Measurements from ENCODE around the gene KCNK7.

KCNK7 gene, protein sequence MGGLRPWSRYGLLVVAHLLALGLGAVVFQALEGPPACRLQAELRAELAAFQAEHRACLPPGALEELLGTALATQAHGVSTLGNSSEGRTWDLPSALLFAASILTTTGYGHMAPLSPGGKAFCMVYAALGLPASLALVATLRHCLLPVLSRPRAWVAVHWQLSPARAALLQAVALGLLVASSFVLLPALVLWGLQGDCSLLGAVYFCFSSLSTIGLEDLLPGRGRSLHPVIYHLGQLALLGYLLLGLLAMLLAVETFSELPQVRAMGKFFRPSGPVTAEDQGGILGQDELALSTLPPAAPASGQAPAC

DNA sequence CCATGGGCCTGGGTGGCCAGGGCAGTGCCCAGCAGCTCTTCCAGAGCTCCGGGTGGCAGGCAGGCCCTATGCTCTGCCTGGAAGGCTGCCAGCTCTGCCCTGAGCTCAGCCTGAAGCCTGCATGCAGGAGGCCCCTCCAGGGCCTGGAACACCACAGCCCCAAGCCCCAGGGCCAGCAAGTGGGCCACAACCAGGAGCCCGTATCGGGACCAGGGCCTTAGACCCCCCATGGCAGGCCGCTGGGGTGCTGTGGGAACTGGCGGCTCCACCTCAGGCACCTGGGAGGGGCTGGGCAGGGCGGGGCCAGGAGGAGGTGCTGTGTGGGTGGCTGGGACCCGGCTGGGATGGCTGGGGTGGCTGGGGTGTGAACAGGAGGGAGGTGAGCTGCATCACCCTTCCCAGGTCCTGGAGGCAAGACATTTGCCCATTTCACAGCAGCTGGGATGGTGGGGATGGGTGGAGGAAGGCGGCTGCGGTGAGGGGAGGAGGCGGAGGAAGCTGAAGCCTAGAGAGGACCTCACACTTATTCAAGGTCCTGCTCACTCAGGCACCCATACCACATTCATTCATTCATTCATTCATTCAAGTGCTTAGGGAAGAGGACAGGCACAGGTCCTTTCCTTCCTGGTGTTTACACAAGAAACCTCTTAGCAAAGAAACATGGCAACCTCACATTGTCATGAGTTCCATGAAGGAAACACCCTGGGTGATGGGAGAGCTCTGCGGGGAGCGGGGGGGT lies at the start of gene KCNK7:
TSS of gene KCNK7 (minus strand) at position 258 of the 739 bp plus-strand sequence. CDS start at position 230, 28 bp downstream.
- H3K4me3 ChIP-seq (ENCODE audit: low read length) = no peak within 1 kb of the TSS
- no peak for TF ChIP-seq ZNF274 (IDR thresholded peaks at IDR 0.05; ENCODE audit: low read depth, low read length)

DNA sequence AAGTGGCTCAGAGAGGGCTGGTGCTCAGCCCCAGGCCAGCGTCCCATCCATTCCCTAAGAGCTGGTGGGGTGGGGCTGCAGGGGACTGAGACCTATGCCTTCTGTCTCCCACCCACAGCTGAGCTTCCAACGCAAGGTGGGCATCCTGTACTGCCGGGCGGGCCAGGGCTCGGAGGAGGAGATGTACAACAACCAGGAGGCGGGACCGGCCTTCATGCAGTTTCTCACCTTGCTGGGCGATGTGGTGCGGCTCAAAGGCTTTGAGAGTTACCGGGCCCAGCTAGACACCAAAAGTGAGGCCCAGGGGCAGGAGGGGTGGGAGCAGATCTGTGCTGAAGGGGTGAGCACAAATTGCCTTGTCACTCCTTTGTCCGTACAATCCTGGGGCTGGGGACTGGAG lies 49.2 kb upstream of the KCNK7 start:
- H3K4me3 ChIP-seq (ENCODE audit: low read length) = no peak overlapping the region
- no peak for TF ChIP-seq ZNF274 (IDR thresholded peaks at IDR 0.05; ENCODE audit: low read depth, low read length)

DNA sequence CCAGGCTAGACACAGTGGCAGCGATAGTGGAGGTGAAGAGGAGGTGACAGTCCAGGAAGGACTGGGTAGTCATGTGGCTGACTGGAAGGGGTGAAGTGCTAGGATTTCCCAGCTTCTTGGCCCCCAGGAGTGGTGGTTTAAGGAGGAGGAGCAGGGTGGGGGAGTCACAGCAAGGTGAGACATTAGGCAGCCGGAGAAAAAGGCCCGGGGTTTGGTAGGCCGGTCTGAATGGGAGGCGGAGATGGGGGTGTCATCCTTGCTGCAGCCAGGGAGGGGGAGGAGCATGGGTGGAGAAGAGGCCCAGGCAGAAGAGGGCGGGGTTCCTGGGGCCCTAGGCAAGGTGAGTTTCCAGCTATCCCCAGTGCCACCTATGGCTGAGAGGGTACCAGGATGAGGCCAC lies 48.4 kb upstream of the KCNK7 start:
- no peak for TF ChIP-seq ZNF274 (IDR thresholded peaks at IDR 0.05; ENCODE audit: low read depth, low read length)
- H3K4me3 ChIP-seq (ENCODE audit: low read length) = no peak overlapping the region

DNA sequence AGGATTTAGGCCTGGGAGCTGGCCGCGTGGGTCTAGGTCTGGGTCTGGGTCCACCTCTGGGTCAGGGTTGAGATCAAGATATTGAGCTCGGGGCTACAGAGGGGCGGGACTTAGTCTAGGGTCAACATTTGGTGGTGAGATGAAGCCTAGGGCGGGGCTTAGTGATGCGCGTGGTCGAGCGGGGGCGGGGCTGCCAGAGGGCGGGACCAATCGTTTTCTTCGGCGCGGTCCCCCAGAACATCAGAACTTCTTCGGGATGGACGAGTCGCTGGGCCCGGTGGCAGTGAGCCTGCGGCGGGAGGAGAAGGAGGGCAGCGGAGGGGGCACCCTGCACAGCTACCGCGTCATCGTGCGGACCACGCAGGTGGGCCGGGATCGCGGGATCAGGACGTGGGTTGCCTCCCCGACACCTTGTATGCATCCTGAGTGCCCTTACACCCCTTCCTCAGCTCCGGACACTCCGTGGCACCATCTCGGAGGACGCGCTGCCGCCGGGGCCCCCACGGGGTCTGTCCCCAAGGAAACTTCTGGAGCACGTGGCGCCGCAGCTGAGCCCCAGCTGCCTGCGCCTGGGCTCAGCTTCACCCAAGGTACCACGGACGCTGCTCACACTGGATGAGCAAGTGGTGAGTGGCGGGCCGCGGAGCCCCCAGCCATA lies 46.5 kb upstream of the KCNK7 start:
- H3K4me3 ChIP-seq (ENCODE audit: low read length) = peak overlapping the region; percentile 66; the same call in 1 of the 2 replicates

DNA sequence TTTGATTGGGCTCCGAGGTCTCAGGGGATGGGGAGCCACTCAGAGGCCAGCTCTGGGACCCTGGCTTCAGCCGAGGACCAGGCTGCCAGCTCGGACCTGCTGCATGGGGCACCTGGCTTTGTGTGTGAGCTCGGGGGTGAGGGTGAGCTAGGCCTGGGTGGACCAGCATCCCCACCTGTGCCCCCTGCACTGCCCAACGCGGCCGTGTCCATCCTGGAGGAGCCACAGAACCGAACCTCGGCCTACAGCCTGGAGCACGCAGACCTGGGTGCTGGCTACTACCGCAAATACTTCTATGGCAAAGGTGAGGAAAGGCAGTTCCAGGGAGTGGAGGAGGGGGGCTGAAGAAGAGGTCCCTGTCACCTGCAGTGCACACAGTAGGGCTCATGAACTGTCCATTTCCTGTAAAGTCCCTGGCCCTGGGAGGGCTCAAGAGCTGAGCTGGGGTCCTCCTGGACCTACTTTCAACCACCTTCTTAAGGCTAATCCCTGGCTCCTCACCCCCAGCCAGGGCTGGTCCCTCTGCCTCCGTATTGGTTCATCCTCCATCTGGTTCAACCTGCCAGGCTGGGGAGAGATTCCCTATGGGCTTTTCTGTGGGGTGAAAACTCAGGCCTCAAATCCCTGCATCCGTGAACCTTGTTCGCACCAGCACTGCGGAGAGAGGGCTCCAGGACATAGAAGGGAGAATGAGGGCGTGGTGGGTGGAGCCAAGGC lies 45.9 kb upstream of the KCNK7 start:
- peak overlapping the region; percentile 66; the same call in 1 of the 2 replicates for H3K4me3 ChIP-seq (ENCODE audit: low read length)
- TF ChIP-seq ZNF274 (IDR thresholded peaks at IDR 0.05; ENCODE audit: low read depth, low read length) = no peak

More for the DNA sequence above, 46.5 kb upstream of the KCNK7 start:
- TF ChIP-seq ZNF274 (IDR thresholded peaks at IDR 0.05; ENCODE audit: low read depth, low read length) = no peak

DNA sequence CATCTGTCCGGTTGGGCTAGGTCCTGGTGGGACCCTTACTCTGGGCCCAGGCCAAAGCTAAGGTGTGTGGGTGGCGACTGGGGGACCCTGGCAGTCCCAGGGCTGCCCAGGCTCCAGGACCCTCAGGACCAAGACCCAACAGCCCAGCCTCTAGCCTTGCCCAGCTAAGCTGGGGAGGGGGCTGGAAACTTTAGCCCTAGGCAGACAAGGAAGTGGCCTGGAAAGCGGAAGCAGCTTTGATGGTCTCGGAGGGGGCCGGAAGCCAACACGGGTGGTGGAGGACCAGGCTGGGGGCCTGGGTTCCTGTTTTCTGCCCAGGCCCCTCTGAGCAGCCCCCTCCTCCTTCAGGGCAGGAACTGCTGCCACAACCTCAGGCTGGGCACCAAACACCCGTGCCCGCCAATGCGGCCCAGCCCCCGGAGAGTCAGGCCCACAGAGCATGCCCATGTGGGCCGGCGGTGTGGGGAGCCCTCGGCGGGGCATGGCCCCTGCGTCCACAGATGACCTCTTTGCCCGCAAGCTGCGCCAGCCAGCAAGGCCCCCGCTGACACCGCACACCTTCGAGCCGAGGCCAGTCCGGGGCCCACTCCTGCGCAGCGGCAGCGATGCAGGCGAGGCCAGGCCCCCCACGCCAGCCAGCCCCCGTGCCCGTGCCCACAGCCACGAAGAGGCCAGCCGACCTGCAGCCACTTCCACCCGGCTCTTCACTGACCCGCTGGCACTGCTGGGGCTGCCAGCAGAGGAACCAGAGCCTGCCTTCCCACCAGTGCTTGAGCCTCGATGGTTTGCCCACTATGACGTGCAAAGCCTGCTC lies 45.1 kb upstream of the KCNK7 start:
- TF ChIP-seq ZNF274 (IDR thresholded peaks at IDR 0.05; ENCODE audit: low read depth, low read length) = no peak
- peak overlapping the region; percentile 66; the same call in 1 of the 2 replicates for H3K4me3 ChIP-seq (ENCODE audit: low read length)

DNA sequence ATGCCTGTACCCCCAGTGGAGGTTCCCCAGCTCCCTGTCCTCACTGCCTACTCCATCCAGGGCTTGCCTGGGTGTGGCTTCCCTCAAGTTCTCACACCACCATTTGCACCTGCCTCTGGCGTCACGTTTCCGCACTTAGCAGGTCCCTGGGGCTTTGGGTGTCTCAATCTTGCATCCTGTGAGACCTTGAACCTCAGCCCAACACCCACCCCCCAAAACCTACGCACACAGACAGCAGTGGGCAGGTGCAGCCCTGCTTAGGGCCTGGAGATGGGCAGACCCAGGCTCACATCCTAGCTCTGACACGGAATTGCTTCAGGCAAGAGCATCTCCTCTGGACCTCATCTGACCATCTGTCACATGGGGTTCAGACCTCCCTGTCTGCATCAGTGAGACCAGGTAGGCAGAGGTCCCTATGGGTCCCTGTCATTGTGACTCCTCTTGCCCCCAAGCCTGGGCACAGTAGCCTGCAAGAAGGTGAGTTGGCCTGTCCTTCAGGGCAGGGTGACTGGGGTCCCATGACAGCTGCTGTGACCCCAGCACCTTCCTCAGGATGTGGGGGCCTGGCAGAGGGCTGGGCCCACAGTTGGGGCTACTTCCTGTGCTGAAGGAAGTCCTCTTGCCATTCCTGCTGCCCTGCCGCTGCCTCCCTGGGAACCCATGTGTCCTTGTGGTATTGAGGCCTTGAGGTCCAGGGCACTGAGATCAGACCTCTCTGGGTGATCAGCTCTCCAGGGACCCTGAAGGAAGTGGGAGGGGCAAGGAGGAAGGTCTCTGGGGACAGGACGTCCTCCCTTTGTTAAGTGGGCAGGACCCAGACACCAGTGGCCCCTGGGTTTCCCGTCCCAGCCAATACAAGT lies 44.3 kb upstream of the KCNK7 start:
- peak overlapping the region; percentile 66; the same call in 1 of the 2 replicates for H3K4me3 ChIP-seq (ENCODE audit: low read length)
- TF ChIP-seq ZNF274 (IDR thresholded peaks at IDR 0.05; ENCODE audit: low read depth, low read length) = no peak

DNA sequence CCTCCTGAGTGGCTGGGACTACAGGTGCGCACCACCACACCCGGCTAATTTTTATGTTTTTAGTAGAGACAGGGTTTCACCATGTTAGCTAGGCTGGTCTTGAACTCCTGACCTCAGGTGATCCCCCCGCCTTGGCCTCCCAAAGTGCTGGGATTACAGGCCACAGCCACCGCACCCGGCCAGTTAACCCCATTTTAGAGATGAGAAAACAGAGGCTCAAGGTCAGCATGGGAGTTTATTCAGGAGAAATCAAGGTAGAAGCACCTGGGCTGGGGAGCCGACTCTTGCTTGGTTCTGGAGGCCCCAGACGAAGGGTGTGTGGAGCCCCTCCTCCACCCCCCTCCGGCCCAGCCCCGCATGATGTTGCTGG lies 43.6 kb upstream of the KCNK7 start:
- peak overlapping the region; percentile 88; the same call in 1 of the 2 replicates for H3K4me3 ChIP-seq (ENCODE audit: low read length)

DNA sequence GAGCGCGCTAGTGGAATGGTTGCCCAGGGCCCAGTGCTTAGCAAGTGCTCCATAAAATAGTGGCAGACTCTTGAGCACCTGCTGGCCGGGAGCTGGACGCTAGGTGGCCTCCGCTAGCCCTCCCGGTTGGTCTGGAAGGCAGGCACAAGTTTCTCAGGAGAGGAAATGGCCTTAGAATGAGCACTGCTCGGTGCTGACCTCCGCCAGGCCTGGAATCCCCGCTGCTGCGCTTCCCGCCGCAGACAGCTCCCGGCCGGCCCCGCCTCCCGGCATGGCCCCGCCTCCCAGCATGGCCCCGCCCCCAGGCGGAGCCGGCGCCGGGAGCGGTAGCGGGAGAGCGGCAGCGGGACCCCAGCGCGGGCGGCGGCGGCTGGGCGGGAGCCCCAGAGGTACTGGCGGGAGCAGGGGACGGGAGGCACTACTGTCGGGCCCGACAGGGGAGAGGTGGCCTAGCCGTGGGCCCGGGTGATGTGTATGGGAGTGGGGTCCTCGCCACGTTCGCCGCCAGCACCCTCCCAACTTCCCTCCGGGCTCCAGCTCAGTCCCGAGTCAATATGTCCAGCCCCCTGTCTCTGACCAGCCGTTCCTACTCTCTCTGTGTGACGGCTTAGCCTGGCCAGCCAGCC lies 42.3 kb upstream of the KCNK7 start, which contains the start of gene SIPA1:
TSS of gene SIPA1 (plus strand) at position 308 of the 626 bp plus-strand sequence. CDS start 2,821 bp downstream, outside the sequence.
- TF ChIP-seq ZNF274 (IDR thresholded peaks at IDR 0.05; ENCODE audit: low read depth, low read length) = no peak
- peak within 1 kb of the TSS; percentile 88 for H3K4me3 ChIP-seq (ENCODE audit: low read length)

DNA sequence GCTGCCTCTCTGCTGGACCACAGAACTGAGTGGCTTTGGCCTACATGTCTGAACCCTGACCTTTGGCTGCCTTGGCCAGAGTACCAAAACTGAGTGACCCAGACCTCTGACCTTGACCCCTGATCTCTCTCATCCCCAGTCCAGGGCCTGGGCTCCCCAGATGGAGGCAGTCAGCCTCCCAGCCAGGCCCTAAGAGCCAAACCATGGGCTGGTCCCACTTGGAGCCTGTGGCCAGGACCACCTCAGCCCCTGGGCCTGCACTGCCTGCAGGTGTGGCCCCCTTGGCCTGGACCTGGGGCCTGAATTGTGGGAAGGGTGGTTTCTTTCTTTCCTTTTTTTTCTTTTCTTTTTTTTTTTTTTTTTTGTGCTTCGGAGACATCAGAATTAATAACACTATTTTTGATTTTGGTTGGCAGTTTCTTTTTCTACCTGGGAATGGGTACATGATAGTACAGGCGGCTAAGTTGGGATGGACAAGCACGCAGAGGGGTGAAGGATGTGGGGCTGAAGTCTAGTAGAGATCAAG lies 41.5 kb upstream of the KCNK7 start:
- H3K4me3 ChIP-seq (ENCODE audit: low read length) = no peak overlapping the region
- no peak for TF ChIP-seq ZNF274 (IDR thresholded peaks at IDR 0.05; ENCODE audit: low read depth, low read length)

DNA sequence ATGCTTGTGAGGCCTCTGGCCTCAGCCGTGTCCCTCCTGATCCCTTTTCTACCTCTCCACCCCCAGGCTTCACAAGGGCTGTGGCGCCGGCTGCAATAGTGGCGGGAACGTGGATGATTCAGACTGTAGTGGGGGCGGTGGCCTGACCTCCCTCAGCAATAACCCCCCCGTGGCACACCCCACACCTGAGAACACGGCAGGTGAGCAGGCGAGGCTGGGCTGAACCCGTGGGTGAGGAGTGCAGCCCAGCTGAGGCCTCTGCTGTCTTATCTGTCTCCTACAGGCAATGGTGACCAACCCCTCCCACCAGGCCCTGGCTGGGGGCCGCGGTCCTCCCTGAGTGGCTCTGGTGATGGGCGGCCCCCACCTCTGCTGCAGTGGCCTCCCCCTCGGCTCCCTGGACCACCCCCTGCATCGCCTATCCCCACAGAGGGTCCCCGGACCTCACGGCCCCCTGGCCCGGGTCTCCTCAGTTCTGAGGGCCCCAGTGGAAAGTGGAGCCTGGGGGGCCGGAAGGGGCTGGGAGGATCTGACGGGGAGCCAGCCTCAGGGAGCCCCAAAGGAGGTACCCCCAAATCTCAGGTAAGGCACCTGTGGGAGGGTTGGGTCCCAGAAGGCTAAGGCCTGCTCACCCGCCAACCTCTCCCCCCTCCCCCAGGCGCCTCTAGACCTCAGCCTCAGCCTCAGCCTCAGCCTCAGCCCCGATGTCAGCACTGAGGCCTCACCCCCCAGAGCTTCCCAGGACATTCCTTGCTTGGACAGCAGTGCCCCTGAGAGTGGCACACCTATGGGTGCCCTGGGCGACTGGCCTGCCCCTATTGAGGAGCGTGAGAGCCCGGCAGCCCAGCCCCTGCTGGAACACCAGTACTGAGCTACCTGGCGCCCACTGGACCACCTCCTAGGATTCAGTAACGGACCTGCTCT lies 40.8 kb upstream of the KCNK7 start:
- H3K4me3 ChIP-seq (ENCODE audit: low read length) = no peak overlapping the region
- no peak for TF ChIP-seq ZNF274 (IDR thresholded peaks at IDR 0.05; ENCODE audit: low read depth, low read length)
